HepG2 (cell line): Measurements from ENCODE around the gene PRKCZ. TPM values are rescaled to one million over a fixed set of nuclear protein-coding genes. Genes with fewer than 3 reads are reported as not detected.

ENCODE experiments used
- CAMTA2 ChIP-seq: sonication (generic); formaldehyde crosslinking; IDR thresholded peaks from 2 replicates; pipeline ENCODE4 v1.4.0; 2020; ENCODE audit warnings: mild to moderate bottlenecking, missing genetic modification reagents, borderline replicate concordance
- EZH2 ChIP-seq: conservative IDR thresholded peaks from 2 replicates; pipeline ENCODE4 v1.6.1; 2012; ENCODE audit warnings: mild to moderate bottlenecking, low read depth, low read length, moderate library complexity
- ISX ChIP-seq: sonication (generic); formaldehyde crosslinking; conservative IDR thresholded peaks from 2 replicates; pipeline ENCODE4 v1.5.0; 2020; ENCODE audit warnings: missing genetic modification reagents
- KDM5A ChIP-seq: fragments of 200-600 bp; sonication (generic); IDR thresholded peaks from 2 replicates; pipeline ENCODE4 v1.7.0; 2018; ENCODE audit warnings: antibody characterized with exemption, mild to moderate bottlenecking, low read length, borderline replicate concordance
- MLXIP ChIP-seq: sonication (generic); formaldehyde crosslinking; IDR thresholded peaks from 2 replicates; pipeline ENCODE4 v1.9.0; 2021; ENCODE audit warnings: missing genetic modification reagents, borderline replicate concordance
- PHF20 ChIP-seq: sonication (generic); formaldehyde crosslinking; IDR thresholded peaks from 2 replicates; pipeline ENCODE4 v1.5.0; 2020; ENCODE audit warnings: mild to moderate bottlenecking, missing genetic modification reagents
- PLRG1 ChIP-seq: fragments of 450-650 bp; conservative IDR thresholded peaks from 2 replicates; pipeline ENCODE4 v1.6.1; 2016
- RNF2 ChIP-seq: fragments of 450-650 bp; conservative IDR thresholded peaks from 2 replicates; pipeline ENCODE4 v1.6.1; 2016; ENCODE audit warnings: low read depth
- SKIL ChIP-seq: sonication (generic); formaldehyde crosslinking; IDR thresholded peaks from 2 replicates; pipeline ENCODE4 v1.8.0; 2022; ENCODE audit warnings: missing genetic modification reagents, mild to moderate bottlenecking, moderate library complexity, borderline replicate concordance
- TEF ChIP-seq: sonication (generic); formaldehyde crosslinking; IDR thresholded peaks from 2 replicates; pipeline ENCODE4 v1.5.0; 2020; ENCODE audit warnings: missing genetic modification reagents
- ZFP62 ChIP-seq: sonication (generic); formaldehyde crosslinking; IDR thresholded peaks from 2 replicates; pipeline ENCODE4 v1.4.0; 2020; ENCODE audit warnings: missing genetic modification reagents
- ZNF12 ChIP-seq: sonication (generic); formaldehyde crosslinking; IDR thresholded peaks from 2 replicates; pipeline ENCODE4 v1.5.0; 2020; ENCODE audit warnings: missing genetic modification reagents
- ZNF276 ChIP-seq: sonication (generic); formaldehyde crosslinking; IDR thresholded peaks from 2 replicates; pipeline ENCODE4 v1.4.0; 2020; ENCODE audit warnings: mild to moderate bottlenecking, low read depth, missing genetic modification reagents
- ZNF770 ChIP-seq: sonication (generic); formaldehyde crosslinking; IDR thresholded peaks from 2 replicates; pipeline ENCODE4 v1.5.0; 2020; ENCODE audit warnings: mild to moderate bottlenecking, missing genetic modification reagents
- ZXDC ChIP-seq: sonication (generic); formaldehyde crosslinking; IDR thresholded peaks from 2 replicates; pipeline ENCODE4 v1.5.0; 2020; ENCODE audit warnings: mild to moderate bottlenecking, missing genetic modification reagents
- polyA plus RNA-seq, 8 experiments: library from polyadenylated mRNA; depleted of rRNA in 3 of 8; stranded (reverse) in 7 of 8; unstranded in 1 of 8; fragments of >200 nt; fragmentation: Illumina TruSeq in 4 of 8; extraction: Trizol in 4 of 8; gene quantifications; 2 replicates each; pipeline versions ENCODE4 v1.2.1 to v1.2.3, GENCODE V29; 2011 to 2016; ENCODE audit warnings: low read depth in 4 of 8, missing spikeins in 1 of 8, mixed read lengths in 1 of 8; ENCODE audit not compliant: insufficient read depth in 1 of 8
- total RNA-seq, 5 experiments: library from RNA; depleted of rRNA; stranded (reverse); fragments of >200 nt; fragmentation: Illumina TruSeq; extraction: Trizol; gene quantifications; 2 replicates each; pipeline ENCODE4 v1.2.3, GENCODE V29; 2016; ENCODE audit warnings: low read depth in 1 of 5

PRKCZ gene
- total and polyA plus RNA-seq, 2 of the 13 experiments (the other 11 are each of a cell fraction or from before 2014, with no cell fraction given) = 34.7 to 85.2 TPM

- TF ChIP-seq ZNF276 (CRISPR knock-in tag) (no peak), EZH2 (no peak), KDM5A (no peak), PHF20 (CRISPR knock-in tag) (peak; percentile 20; the same call in 1 of the 2 replicates), CAMTA2 (CRISPR knock-in tag) (no peak), ZXDC (CRISPR knock-in tag) (peak; percentile 44; the same call in 1 of the 2 replicates), TEF (CRISPR knock-in tag) (no peak), RNF2 (no peak), MLXIP (no peak), PLRG1 (no peak), ZNF770 (0 out of 2 replicates have a peak, but pooled peaks have one; percentile 22), ZFP62 (CRISPR knock-in tag) (no peak), ISX (no peak), SKIL (CRISPR knock-in tag) (peak; percentile 32; the same call in 1 of the 2 replicates), ZNF12 (no peak)
These were observed 5.5 kb upstream of the PRKCZ start (continued) for GRCh38 chr1:2044510-2045319.
